Left lung (tissue), 10 donors: Measurements from ENCODE around the gene GRHL3. TPM values are rescaled to one million over a fixed set of nuclear protein-coding genes. Genes with fewer than 3 reads are reported as not detected.

ENCODE experiments used
- ATAC-seq: fragments of 200-7000 bp; cut with Tn5 transposase; one replicate; pipeline ENCODE4 v1.9.1; 2020; ENCODE audit warnings: moderate library complexity
- DNase-seq, 4 donors: peaks; one replicate each; pipeline ENCODE4 v3.0.0-alpha.2; 2013 to 2020
- H3K27ac ChIP-seq, 2 donors: fragments of 200-600 bp; sonication (generic) in 1 of 2; one replicate each; pipeline versions ENCODE4 v1.5.0 to v1.8.0; 2020 to 2021
- H3K27me3 ChIP-seq, 2 donors: fragments of 200-600 bp; sonication (generic) in 1 of 2; one replicate each; pipeline versions ENCODE4 v1.5.0 to v1.8.0; 2020 to 2021
- H3K36me3 ChIP-seq, 2 donors: fragments of 200-600 bp; sonication (generic) in 1 of 2; one replicate each; pipeline versions ENCODE4 v1.5.0 to v1.8.0; 2020 to 2021
- H3K4me1 ChIP-seq, 2 donors: fragments of 200-600 bp; one replicate each; pipeline ENCODE4 v1.8.0; 2021
- H3K4me3 ChIP-seq, 2 donors: fragments of 200-600 bp; sonication (generic) in 1 of 2; one replicate each; pipeline versions ENCODE4 v1.5.0 to v1.8.0; 2020 to 2021; ENCODE audit warnings: mild to moderate bottlenecking in 1 of 2
- H3K9me3 ChIP-seq, 2 donors: fragments of 200-600 bp; sonication (generic) in 1 of 2; one replicate each; pipeline versions ENCODE4 v1.5.0 to v1.8.0; 2020 to 2021
- CTCF ChIP-seq, 2 donors: fragments of 200-600 bp; sonication (generic) in 1 of 2; IDR thresholded peaks; one replicate each; pipeline versions ENCODE4 v1.5.0 to v1.8.0; 2021; ENCODE audit warnings: antibody characterized with exemption in 2 of 2
- intact Hi-C, 2 donors: fragments of 100-400 bp; cut with DNase I; formaldehyde crosslinking; loops; one replicate each; pipeline versions ENCODE4 v1.11.2 to v1.14.2; 2022
- polyA plus RNA-seq, 6 donors: library from polyadenylated mRNA; unstranded; fragments of 120-200 nt; gene quantifications; one replicate each; pipeline ENCODE4 v1.2.1, GENCODE V29; 2013; ENCODE audit not compliant: insufficient read length in 6 of 6
- total RNA-seq, 2 donors: library from RNA; stranded (reverse); fragmentation: NEBNext Ultra II Directional; extraction: Animal tissue kit (Norgen Biotek cat#: 25700); gene quantifications; one replicate each; pipeline ENCODE4 v1.2.1, GENCODE V29; 2021
- donor health status: DM: no; HTN: yes; CAD: no.
- donor health status: DM: no; HTN: no; CAD: no.

The GRHL3 gene
- total and polyA plus RNA-seq, 8 donors: 0.20 to 1.6 (median 0.31) TPM; not detected in 1

DNA sequence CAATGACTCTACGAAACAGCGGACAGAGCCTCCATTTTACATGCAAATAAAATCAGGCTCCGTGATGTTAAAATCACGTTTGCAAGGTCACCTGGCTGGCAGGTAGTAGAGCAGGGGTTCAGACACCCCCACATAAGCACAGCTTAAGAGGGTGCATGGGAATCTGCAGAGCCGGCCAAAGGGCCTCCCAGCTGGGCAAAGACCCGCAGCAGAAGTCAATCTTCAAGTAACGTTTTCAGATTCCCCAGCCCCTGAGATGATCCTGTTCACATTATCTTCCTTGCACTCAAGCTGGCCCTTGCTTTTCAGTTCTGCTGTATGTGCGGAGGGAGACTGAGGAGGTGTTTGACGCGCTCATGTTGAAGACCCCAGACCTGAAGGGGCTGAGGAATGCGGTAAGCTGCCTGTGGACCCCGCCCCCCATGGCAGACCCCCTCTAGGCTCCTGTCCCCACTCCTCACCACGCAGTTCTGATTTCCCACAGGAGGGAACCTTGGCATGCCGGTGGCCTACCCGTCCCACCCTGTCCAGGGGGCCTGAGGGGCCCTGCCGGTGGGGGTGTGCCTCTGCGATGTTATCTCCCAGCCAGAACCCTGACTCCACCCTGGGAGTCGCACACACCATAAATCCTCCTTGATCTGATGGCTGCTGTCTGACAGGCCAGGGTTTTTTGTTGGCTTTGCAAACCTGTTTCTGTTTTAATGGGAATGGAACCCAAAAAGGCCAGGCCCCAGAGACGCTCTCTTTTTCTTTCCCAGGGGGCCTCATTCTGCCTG, 28.2 kb downstream of the GRHL3 start:
- no peaks in the 10 kb centered on the region for H3K27me3 ChIP-seq
- ATAC-seq (no peak), DNase-seq (no peak)
- no peak overlapping the region for H3K27ac ChIP-seq
- no peaks in the 10 kb centered on the region for H3K9me3 ChIP-seq
- no peak overlapping the region for H3K4me3 ChIP-seq
- intact Hi-C loops: no loop called here
- H3K4me1 ChIP-seq: no peaks in the 10 kb centered on the region
- no peak for TF ChIP-seq CTCF (IDR thresholded peaks at IDR 0.05)
- H3K36me3 ChIP-seq: no peaks in the 10 kb centered on the region

DNA sequence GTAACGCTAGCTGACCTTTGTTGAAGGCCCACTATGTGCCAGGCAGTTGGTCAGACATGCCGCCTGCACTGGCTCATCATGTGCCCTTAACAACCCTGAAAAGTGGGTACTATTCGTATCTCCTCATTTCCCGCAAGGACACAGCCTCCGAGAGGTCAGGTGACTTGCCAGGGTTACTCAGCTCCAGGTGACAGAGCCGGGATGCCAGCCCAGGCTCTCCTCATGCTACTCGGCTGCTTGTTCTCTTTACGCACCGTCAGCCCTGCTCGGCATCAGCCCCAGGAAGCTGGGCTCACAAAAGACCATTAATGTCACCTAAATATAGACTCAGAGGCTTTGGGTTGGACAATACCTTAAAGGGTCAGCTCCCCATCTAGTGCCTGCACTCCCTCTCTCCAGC, 29.0 kb downstream of the GRHL3 start:
- no peaks in the 10 kb centered on the region for H3K4me1 ChIP-seq
- TF ChIP-seq CTCF (IDR thresholded peaks at IDR 0.05): no peak
- H3K36me3 ChIP-seq: no peaks in the 10 kb centered on the region
- H3K4me3 ChIP-seq: no peak overlapping the region
- no peak overlapping the region for H3K27ac ChIP-seq
- no peaks in the 10 kb centered on the region for H3K9me3 ChIP-seq
- H3K27me3 ChIP-seq: no peaks in the 10 kb centered on the region
- DNase-seq (no peak), ATAC-seq (no peak)
- intact Hi-C loops: no loop called here

DNA sequence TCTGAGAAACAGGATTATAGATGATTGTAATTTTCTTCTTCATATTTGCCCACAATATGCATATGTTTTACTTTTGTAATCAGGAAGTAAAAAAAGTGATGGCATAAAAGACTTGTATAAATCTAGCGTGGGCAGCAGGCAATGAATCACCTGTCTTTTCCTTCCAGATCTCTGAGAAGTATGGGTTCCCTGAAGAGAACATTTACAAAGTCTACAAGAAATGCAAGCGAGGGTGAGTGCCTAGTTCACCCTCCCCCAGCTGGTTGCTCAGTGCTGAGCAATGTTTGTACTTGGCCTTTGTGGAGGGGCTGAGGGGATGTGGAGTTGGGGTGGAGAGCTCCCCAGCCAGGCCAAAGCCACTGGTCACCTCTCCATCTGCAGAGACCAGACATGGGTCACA, 30.7 kb downstream of the GRHL3 start:
- H3K27ac ChIP-seq: no peak overlapping the region
- no peak for ATAC-seq
- no peaks in the 10 kb centered on the region for H3K27me3 ChIP-seq
- no peaks in the 10 kb centered on the region for H3K36me3 ChIP-seq
- H3K4me3 ChIP-seq: no peak overlapping the region
- intact Hi-C loops: no loop called here
- DNase-seq: no peak
- no peaks in the 10 kb centered on the region for H3K9me3 ChIP-seq
- H3K4me1 ChIP-seq: no peaks in the 10 kb centered on the region
- no peak for TF ChIP-seq CTCF (IDR thresholded peaks at IDR 0.05)

GRCh38 chr1:24351247-24351646, 32.1 kb downstream of the GRHL3 start:
- DNase-seq (no peak), ATAC-seq (no peak)
- no peaks in the 10 kb centered on the region for H3K27me3 ChIP-seq
- no peaks in the 10 kb centered on the region for H3K36me3 ChIP-seq
- H3K4me3 ChIP-seq: no peak overlapping the region
- intact Hi-C loops: no loop called here
- H3K27ac ChIP-seq: no peak overlapping the region
- TF ChIP-seq CTCF (IDR thresholded peaks at IDR 0.05): no peak
- no peaks in the 10 kb centered on the region for H3K9me3 ChIP-seq
- H3K4me1 ChIP-seq: no peaks in the 10 kb centered on the region

- no peaks in the 10 kb centered on the region for H3K27me3 ChIP-seq
- H3K4me3 ChIP-seq: no peak overlapping the region
- intact Hi-C loops: no loop called here
- H3K4me1 ChIP-seq: no peaks in the 10 kb centered on the region
- no peaks in the 10 kb centered on the region for H3K36me3 ChIP-seq
- no peak overlapping the region for H3K27ac ChIP-seq
- no peak for ATAC-seq
- no peak for DNase-seq
- no peaks in the 10 kb centered on the region for H3K9me3 ChIP-seq
- TF ChIP-seq CTCF (IDR thresholded peaks at IDR 0.05): no peak
These were observed 32.9 kb downstream of the GRHL3 start for GRCh38 chr1:24351918-24352627.
